ENCODE data around the gene DAB2IP. TPM values are rescaled to one million over a fixed set of nuclear protein-coding genes. Genes with fewer than 3 reads are reported as not detected.

The DAB2IP gene
- total RNA-seq, 4 donors from 2014 or later = 55.2 to 76.0 (median 60.5) TPM

- Histone ChIP-seq H3K4me1 (peaks cover 0 to 41% (median 5%) of the 10 kb centered on the region in 4 donors), H3K36me3 (no peaks in the 10 kb centered on the region), H3K27me3 (no peaks in the 10 kb centered on the region), H3K9me3 (no peaks in the 10 kb centered on the region), H3K4me3 (no peak overlapping the region), H3K27ac (no peak overlapping the region)
- no peak for TF ChIP-seq CTCF (IDR thresholded peaks at IDR 0.05)
- DNase-seq = no peak
Measured at GRCh38 chr9:121638901-121639592, 12.4 kb upstream of the DAB2IP start.

GRCh38 chr9:121639619-121640018, 11.8 kb upstream of the DAB2IP start:
- Histone ChIP-seq H3K27me3 (no peaks in the 10 kb centered on the region), H3K36me3 (no peaks in the 10 kb centered on the region), H3K27ac (no peak overlapping the region), H3K9me3 (no peaks in the 10 kb centered on the region), H3K4me1 (peaks cover 0 to 35% (median 5%) of the 10 kb centered on the region in 4 donors), H3K4me3 (no peak overlapping the region)
- TF ChIP-seq CTCF (IDR thresholded peaks at IDR 0.05) = no peak
- no peak for TF ChIP-seq POLR2A (IDR thresholded peaks at IDR 0.05)
- no peak for DNase-seq

- TF ChIP-seq CTCF (IDR thresholded peaks at IDR 0.05) (peak in 4 of 6 experiments; percentile 48 to 84 (median 77)), POLR2A (IDR thresholded peaks at IDR 0.05) (no peak)
- peak in 2 of 3 donors; percentile 88 to 89 for DNase-seq
- peaks cover 0 to 30% (median 5%) of the 10 kb centered on the region in 4 donors for H3K4me1 ChIP-seq
- no peaks in the 10 kb centered on the region for H3K36me3 ChIP-seq
- peak overlapping the region in 2 of 4 donors; percentile 53 to 75 for H3K27ac ChIP-seq
- no peak overlapping the region for H3K4me3 ChIP-seq
- no peaks in the 10 kb centered on the region for H3K27me3 ChIP-seq
- no peaks in the 10 kb centered on the region for H3K9me3 ChIP-seq
Measured at GRCh38 chr9:121640076-121640475, 11.4 kb upstream of the DAB2IP start.

- Histone ChIP-seq H3K36me3 (no peaks in the 10 kb centered on the region), H3K4me3 (no peak overlapping the region), H3K27ac (peak overlapping the region in 2 of 4 donors; percentile 53 to 75), H3K9me3 (no peaks in the 10 kb centered on the region), H3K4me1 (peaks cover 0 to 27% (median 5%) of the 10 kb centered on the region in 4 donors), H3K27me3 (no peaks in the 10 kb centered on the region)
- TF ChIP-seq CTCF (IDR thresholded peaks at IDR 0.05) (no peak), POLR2A (IDR thresholded peaks at IDR 0.05) (no peak)
- DNase-seq = peak in 1 of 3 donors; percentile 37
Measured at GRCh38 chr9:121640491-121641223, 10.8 kb upstream of the DAB2IP start.

- Histone ChIP-seq H3K27me3 (no peaks in the 10 kb centered on the region), H3K9me3 (no peaks in the 10 kb centered on the region), H3K4me3 (no peak overlapping the region), H3K4me1 (peaks cover 0 to 26% (median 5%) of the 10 kb centered on the region in 4 donors), H3K27ac (peak overlapping the region in 2 of 4 donors; percentile 53 to 75), H3K36me3 (no peaks in the 10 kb centered on the region)
- peak in 1 of 3 donors; percentile 14 for DNase-seq
- no peak for TF ChIP-seq POLR2A (IDR thresholded peaks at IDR 0.05)
- TF ChIP-seq CTCF (IDR thresholded peaks at IDR 0.05) = no peak
Measured at GRCh38 chr9:121641224-121641611, 10.2 kb upstream of the DAB2IP start.
